ENCODE measurements around the gene TMEM209. TPM values are rescaled to one million over a fixed set of nuclear protein-coding genes. Genes with fewer than 3 reads are reported as not detected.

The TMEM209 gene
- total RNA-seq, 1 experiment from 2014 or later, result 21.0 TPM

GRCh38 chr7:130131964-130132875 lies 73.0 kb downstream of the TMEM209 start:
- ChIA-PET CTCF (no interaction called here), POLR2A (interaction anchor here (0.6 kb wide), 1 partner anchor 380 kb away, joined by 3 read pairs; no protein-coding TSS in a partner anchor)
- TF ChIP-seq TEAD4 (CRISPR knock-in tag; IDR thresholded peaks at IDR 0.05), result no peak
- TF ChIP-seq STAT6 (CRISPR knock-in tag; conservative IDR thresholded peaks at IDR 0.05; ENCODE audit: low read depth), result no peak
- Mint-ChIP-seq H3K4me3 (no peak overlapping the region), H3K4me1 (peaks cover 17% of the 10 kb centered on the region), H3K27me3 (ENCODE audit: low read depth) (no peaks in the 10 kb centered on the region), H3K9me3 (no peaks in the 10 kb centered on the region), H3K27ac (no peak overlapping the region), H3K36me3 (peaks cover 21% of the 10 kb centered on the region)
- ATAC-seq (no peak), DNase-seq (ENCODE audit: low spot score) (no peak)

GRCh38 chr7:130131191-130131834 lies 73.9 kb downstream of the TMEM209 start:
- ChIA-PET POLR2A (no interaction called here), CTCF (interaction anchor here (1.0 kb wide), 1 partner anchor 10 kb away, joined by 3 read pairs; no protein-coding TSS in a partner anchor)
- Mint-ChIP-seq H3K36me3 (peaks cover 26% of the 10 kb centered on the region), H3K4me1 (peaks cover 17% of the 10 kb centered on the region), H3K9me3 (no peaks in the 10 kb centered on the region), H3K27me3 (ENCODE audit: low read depth) (no peaks in the 10 kb centered on the region), H3K27ac (no peak overlapping the region), H3K4me3 (no peak overlapping the region)
- no peak for DNase-seq (ENCODE audit: low spot score)
- no peak for ATAC-seq
- TF ChIP-seq GABPB1 (CRISPR knock-in tag; IDR thresholded peaks at IDR 0.05) (no peak), TCF7 (CRISPR knock-in tag; IDR thresholded peaks at IDR 0.05; ENCODE audit: low read depth) (no peak), ZSCAN18 (CRISPR knock-in tag; IDR thresholded peaks at IDR 0.05) (no peak), JAZF1 (CRISPR knock-in tag; IDR thresholded peaks at IDR 0.05) (no peak), E2F4 (CRISPR knock-in tag; IDR thresholded peaks at IDR 0.05; ENCODE audit: borderline replicate concordance, low read depth) (no peak), ZMAT4 (CRISPR knock-in tag; IDR thresholded peaks at IDR 0.05) (no peak), RORB (CRISPR knock-in tag; IDR thresholded peaks at IDR 0.05) (no peak), ETV6 (CRISPR knock-in tag; IDR thresholded peaks at IDR 0.05) (no peak), MYBL2 (CRISPR knock-in tag; IDR thresholded peaks at IDR 0.05) (no peak), ATF2 (CRISPR knock-in tag; IDR thresholded peaks at IDR 0.05; ENCODE audit: borderline replicate concordance, low read depth) (no peak), ZNF423 (CRISPR knock-in tag; IDR thresholded peaks at IDR 0.05) (no peak), NR2C2 (CRISPR knock-in tag; IDR thresholded peaks at IDR 0.05) (no peak), ZNF416 (CRISPR knock-in tag; IDR thresholded peaks at IDR 0.05) (no peak), MAX (CRISPR knock-in tag; IDR thresholded peaks at IDR 0.05) (no peak), JUN (CRISPR knock-in tag; IDR thresholded peaks at IDR 0.05) (no peak)
